AG09309 (cell line): ENCODE results near the gene MAP4K4.

ENCODE experiments used
- DNase-seq: peaks from one replicate; pipeline ENCODE4 v3.0.0-alpha.2; 2010; ENCODE audit warnings: low read depth
- H3K4me3 ChIP-seq: 2 replicates; pipeline ENCODE4 v1.5.1; 2011; ENCODE audit warnings: mild to moderate bottlenecking, low read depth, low read length, moderate library complexity; ENCODE audit not compliant: control insufficient read depth
- CTCF ChIP-seq: IDR thresholded peaks from 2 replicates; pipeline ENCODE4 v1.5.1; 2011; ENCODE audit warnings: mild to moderate bottlenecking, low read depth, low read length, inconsistent platforms; ENCODE audit not compliant: insufficient read depth, control insufficient read depth; ENCODE audit errors: missing control alignments

The MAP4K4 gene

GRCh38 chr2:101901241-101901640 is 203.7 kb downstream of the MAP4K4 start:
- no peak overlapping the region for H3K4me3 ChIP-seq
- TF ChIP-seq CTCF, result no peak
- no peak for DNase-seq

- no peak overlapping the region for H3K4me3 ChIP-seq
- TF ChIP-seq CTCF, result no peak
- no peak for DNase-seq
These were observed 204.7 kb downstream of the MAP4K4 start for GRCh38 chr2:101902169-101902568.

- no peak for TF ChIP-seq CTCF
- DNase-seq, result no peak
- H3K4me3 ChIP-seq, result no peak overlapping the region
These were observed 207.4 kb downstream of the MAP4K4 start for GRCh38 chr2:101904916-101905315.

GRCh38 chr2:101905746-101906336 is 208.3 kb downstream of the MAP4K4 start:
- no peak for DNase-seq
- no peak for TF ChIP-seq CTCF
- no peak overlapping the region for H3K4me3 ChIP-seq

GRCh38 chr2:101909760-101910159 is 212.3 kb downstream of the MAP4K4 start:
- no peak for TF ChIP-seq CTCF
- H3K4me3 ChIP-seq, result no peak overlapping the region
- DNase-seq, result no peak

- no peak for DNase-seq
- H3K4me3 ChIP-seq, result no peak overlapping the region
- TF ChIP-seq CTCF, result no peak
These were observed 215.0 kb downstream of the MAP4K4 start for GRCh38 chr2:101912545-101912944.
